ENCODE results near the gene NAT16.

Gene NAT16

DNA sequence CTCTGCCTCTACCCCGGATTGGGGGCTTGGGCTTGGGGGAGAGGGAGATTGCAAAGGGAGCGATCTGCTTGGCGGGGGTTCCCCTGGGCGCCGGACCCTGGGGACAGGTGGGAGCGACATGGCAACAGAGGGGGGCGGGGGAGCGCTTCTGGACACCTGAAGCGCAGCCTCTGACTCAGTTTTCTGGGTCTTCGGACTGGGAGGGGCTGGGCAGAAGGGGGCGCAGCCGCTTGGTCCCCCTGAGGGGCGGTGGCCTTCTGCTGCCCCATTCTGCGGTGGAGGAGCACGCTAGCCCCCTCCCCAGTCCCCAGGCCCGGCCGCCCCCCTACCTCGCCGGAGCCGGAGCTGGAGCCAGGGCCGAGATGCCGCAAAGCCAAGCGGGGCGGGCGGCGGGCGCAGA lies 380 bp downstream of the NAT16 start:
- H4K91ac ChIP-seq (ENCODE audit: low read length), result no peak overlapping the region
- peaks cover 0 to 4% of the 10 kb centered on the region in 2 experiments for H3K36me3 ChIP-seq (ENCODE audit: control insufficient read depth in 1 of 2, insufficient read depth in 2 of 2, low read depth in 1 of 2, low read length in 2 of 2)
- H3K27ac ChIP-seq (ENCODE audit: low read length, poor library complexity, severe bottlenecking), result no peak overlapping the region
- H3K9me3 ChIP-seq (ENCODE audit: control insufficient read depth, low read length), result no peaks in the 10 kb centered on the region
- no peak overlapping the region for H3K9ac ChIP-seq (ENCODE audit: low read length)
- no peak overlapping the region for H3K23ac ChIP-seq (ENCODE audit: low read length in 2 of 2)
- WGBS, result 2% methylated on average over 23 of the region's 27 CpGs
- H3K79me1 ChIP-seq (replicated peaks; ENCODE audit: low read length, poor library complexity, severe bottlenecking), result no peaks in the 10 kb centered on the region
- H2BK5ac ChIP-seq (ENCODE audit: low read depth, low read length, poor library complexity, severe bottlenecking), result no peak overlapping the region
- no peak overlapping the region for H2BK120ac ChIP-seq (ENCODE audit: low read depth, low read length)
- no peak overlapping the region for H2AFZ ChIP-seq (ENCODE audit: low read depth, low read length)
- no peak overlapping the region for H2AK5ac ChIP-seq (ENCODE audit: low read length, severe bottlenecking)
- H2BK15ac ChIP-seq (ENCODE audit: low read depth, poor library complexity, severe bottlenecking), result peak overlapping the region; percentile 6
- no peak overlapping the region for H4K8ac ChIP-seq (ENCODE audit: low read length)
- H2BK12ac ChIP-seq (ENCODE audit: low read length in 2 of 2), result no peak overlapping the region
- peaks cover 62 to 65% of the 10 kb centered on the region in 2 experiments for H3K27me3 ChIP-seq (ENCODE audit: control insufficient read depth in 1 of 2, insufficient read depth in 1 of 2, low read length in 2 of 2)
- H3K14ac ChIP-seq (ENCODE audit: low read length in 2 of 2), result no peak overlapping the region
- H3K4me3 ChIP-seq (ENCODE audit: insufficient read depth in 1 of 2, low read depth in 1 of 2, low read length in 2 of 2), result no peak overlapping the region
- no peak for DNase-seq
- H3K4me1 ChIP-seq (ENCODE audit: control insufficient read depth, insufficient read depth, low read depth, low read length), result peaks cover 13% of the 10 kb centered on the region
- H3K4ac ChIP-seq (ENCODE audit: low read depth in 1 of 2, low read length in 2 of 2), result no peak overlapping the region
- no peak overlapping the region for H3K18ac ChIP-seq (ENCODE audit: low read depth in 1 of 2, low read length in 2 of 2)
- peak overlapping the region; percentile 15 for H3K4me2 ChIP-seq (ENCODE audit: low read length, poor library complexity, severe bottlenecking)

DNA sequence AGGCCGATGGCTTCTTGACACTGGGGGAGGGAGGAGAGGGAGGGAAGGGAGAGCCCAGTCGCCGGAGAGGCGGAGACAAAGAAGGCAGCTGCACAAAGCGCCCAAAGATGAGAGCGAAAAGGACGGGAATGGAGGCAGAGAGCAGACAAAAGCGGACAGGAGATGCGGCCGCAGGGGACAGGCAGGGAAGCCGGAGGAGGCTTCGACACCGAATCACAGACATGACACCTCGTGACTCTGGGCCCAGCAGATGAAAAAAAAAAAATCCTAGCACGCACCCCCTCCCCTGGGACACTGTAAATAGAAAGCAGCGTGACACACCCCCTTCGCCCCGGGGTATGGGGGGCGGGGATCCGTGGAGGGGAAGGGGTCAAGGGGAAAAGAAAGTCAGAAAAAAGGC lies 976 bp downstream of the NAT16 start:
- H3K4me2 ChIP-seq (ENCODE audit: low read length, poor library complexity, severe bottlenecking), result peak overlapping the region; percentile 44
- H4K8ac ChIP-seq (ENCODE audit: low read length), result no peak overlapping the region
- H2BK5ac ChIP-seq (ENCODE audit: low read depth, low read length, poor library complexity, severe bottlenecking), result no peak overlapping the region
- H3K9ac ChIP-seq (ENCODE audit: low read length), result no peak overlapping the region
- no peak overlapping the region for H2BK120ac ChIP-seq (ENCODE audit: low read depth, low read length)
- no peak overlapping the region for H2AFZ ChIP-seq (ENCODE audit: low read depth, low read length)
- H3K23ac ChIP-seq (ENCODE audit: low read length in 2 of 2), result no peak overlapping the region
- no peaks in the 10 kb centered on the region for H3K9me3 ChIP-seq (ENCODE audit: control insufficient read depth, low read length)
- H2BK12ac ChIP-seq (ENCODE audit: low read length in 2 of 2), result no peak overlapping the region
- no peak overlapping the region for H3K4me3 ChIP-seq (ENCODE audit: insufficient read depth in 1 of 2, low read depth in 1 of 2, low read length in 2 of 2)
- no peak overlapping the region for H3K14ac ChIP-seq (ENCODE audit: low read length in 2 of 2)
- H2AK5ac ChIP-seq (ENCODE audit: low read length, severe bottlenecking), result no peak overlapping the region
- no peak overlapping the region for H3K18ac ChIP-seq (ENCODE audit: low read depth in 1 of 2, low read length in 2 of 2)
- no peak overlapping the region for H3K4ac ChIP-seq (ENCODE audit: low read depth in 1 of 2, low read length in 2 of 2)
- WGBS, result 3% methylated on average over 15 of the region's 20 CpGs
- H2BK15ac ChIP-seq (ENCODE audit: low read depth, poor library complexity, severe bottlenecking), result no peak overlapping the region
- no peak overlapping the region for H4K91ac ChIP-seq (ENCODE audit: low read length)
- peaks cover 16% of the 10 kb centered on the region for H3K4me1 ChIP-seq (ENCODE audit: control insufficient read depth, insufficient read depth, low read depth, low read length)
- DNase-seq, result no peak
- no peaks in the 10 kb centered on the region for H3K79me1 ChIP-seq (replicated peaks; ENCODE audit: low read length, poor library complexity, severe bottlenecking)
- H3K27ac ChIP-seq (ENCODE audit: low read length, poor library complexity, severe bottlenecking), result no peak overlapping the region
- H3K36me3 ChIP-seq (ENCODE audit: control insufficient read depth in 1 of 2, insufficient read depth in 2 of 2, low read depth in 1 of 2, low read length in 2 of 2), result peaks cover 0 to 4% of the 10 kb centered on the region in 2 experiments
- peaks cover 68 to 71% of the 10 kb centered on the region in 2 experiments for H3K27me3 ChIP-seq (ENCODE audit: control insufficient read depth in 1 of 2, insufficient read depth in 1 of 2, low read length in 2 of 2)

DNA sequence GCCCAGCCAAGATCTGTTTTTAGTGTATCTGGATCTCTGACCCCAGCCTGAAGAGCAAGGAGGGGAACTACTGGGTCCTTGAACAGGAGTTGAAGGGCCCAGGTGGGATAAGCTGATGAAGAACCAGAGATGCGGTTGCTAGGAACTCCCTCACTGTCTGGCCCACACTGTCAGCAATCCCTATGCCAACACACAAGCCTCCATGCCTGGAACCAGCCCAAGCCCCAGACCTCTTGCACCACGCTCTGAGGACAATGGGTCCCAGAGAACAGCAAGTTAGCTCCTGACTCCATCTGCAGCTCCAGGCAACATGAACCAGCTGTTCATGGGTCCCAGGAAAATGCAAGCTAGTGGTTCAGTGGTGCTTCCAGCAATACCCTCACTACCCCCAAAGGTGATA lies 2.4 kb downstream of the NAT16 start:
- no peak overlapping the region for H3K23ac ChIP-seq (ENCODE audit: low read length in 2 of 2)
- no peaks in the 10 kb centered on the region for H3K79me1 ChIP-seq (replicated peaks; ENCODE audit: low read length, poor library complexity, severe bottlenecking)
- no peak overlapping the region for H2AK5ac ChIP-seq (ENCODE audit: low read length, severe bottlenecking)
- H4K8ac ChIP-seq (ENCODE audit: low read length), result no peak overlapping the region
- H3K9ac ChIP-seq (ENCODE audit: low read length), result no peak overlapping the region
- peaks cover 24% of the 10 kb centered on the region for H3K4me1 ChIP-seq (ENCODE audit: control insufficient read depth, insufficient read depth, low read depth, low read length)
- H2BK120ac ChIP-seq (ENCODE audit: low read depth, low read length), result no peak overlapping the region
- H3K36me3 ChIP-seq (ENCODE audit: control insufficient read depth in 1 of 2, insufficient read depth in 2 of 2, low read depth in 1 of 2, low read length in 2 of 2), result peaks cover 0 to 4% of the 10 kb centered on the region in 2 experiments
- H3K4me2 ChIP-seq (ENCODE audit: low read length, poor library complexity, severe bottlenecking), result no peak overlapping the region
- no peak overlapping the region for H3K4me3 ChIP-seq (ENCODE audit: insufficient read depth in 1 of 2, low read depth in 1 of 2, low read length in 2 of 2)
- H3K4ac ChIP-seq (ENCODE audit: low read depth in 1 of 2, low read length in 2 of 2), result no peak overlapping the region
- H3K18ac ChIP-seq (ENCODE audit: low read depth in 1 of 2, low read length in 2 of 2), result no peak overlapping the region
- no peak overlapping the region for H2BK15ac ChIP-seq (ENCODE audit: low read depth, poor library complexity, severe bottlenecking)
- H3K14ac ChIP-seq (ENCODE audit: low read length in 2 of 2), result no peak overlapping the region
- no peak for DNase-seq
- no peak overlapping the region for H2AFZ ChIP-seq (ENCODE audit: low read depth, low read length)
- H4K91ac ChIP-seq (ENCODE audit: low read length), result no peak overlapping the region
- H3K27me3 ChIP-seq (ENCODE audit: control insufficient read depth in 1 of 2, insufficient read depth in 1 of 2, low read length in 2 of 2), result peaks cover 83 to 86% of the 10 kb centered on the region in 2 experiments
- no peak overlapping the region for H2BK12ac ChIP-seq (ENCODE audit: low read length in 2 of 2)
- no peak overlapping the region for H2BK5ac ChIP-seq (ENCODE audit: low read depth, low read length, poor library complexity, severe bottlenecking)
- H3K9me3 ChIP-seq (ENCODE audit: control insufficient read depth, low read length), result no peaks in the 10 kb centered on the region
- no peak overlapping the region for H3K27ac ChIP-seq (ENCODE audit: low read length, poor library complexity, severe bottlenecking)
- WGBS, result 92% methylated on average over 2 of the region's 2 CpGs

DNA sequence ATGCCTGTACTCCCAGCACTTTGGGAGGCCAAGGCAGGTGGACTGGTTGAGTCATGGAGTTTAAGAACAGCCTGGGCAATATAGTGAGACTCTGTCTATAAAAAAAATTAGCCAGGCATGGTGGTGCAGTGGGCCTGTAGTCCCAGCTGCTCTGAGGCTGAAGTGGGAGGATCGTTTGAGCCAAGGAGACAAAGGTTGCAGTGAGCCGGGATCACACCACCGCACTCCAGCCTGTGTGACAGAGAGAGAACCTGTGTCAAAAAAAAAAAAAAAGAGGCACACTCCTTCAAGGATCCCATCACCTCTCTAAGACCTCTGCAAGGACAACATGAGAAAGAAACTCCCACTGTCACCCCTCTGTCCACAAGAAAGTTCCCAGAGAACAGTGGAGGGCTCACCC lies 4.4 kb downstream of the NAT16 start:
- Histone ChIP-seq H3K27ac (ENCODE audit: low read length, poor library complexity, severe bottlenecking) (no peak overlapping the region), H2AFZ (ENCODE audit: low read depth, low read length) (no peak overlapping the region), H3K79me1 (replicated peaks; ENCODE audit: low read length, poor library complexity, severe bottlenecking) (no peaks in the 10 kb centered on the region), H3K36me3 (ENCODE audit: control insufficient read depth in 1 of 2, insufficient read depth in 2 of 2, low read depth in 1 of 2, low read length in 2 of 2) (peaks cover 0 to 4% of the 10 kb centered on the region in 2 experiments), H3K9ac (ENCODE audit: low read length) (no peak overlapping the region), H3K9me3 (ENCODE audit: control insufficient read depth, low read length) (no peaks in the 10 kb centered on the region), H3K4me3 (ENCODE audit: insufficient read depth in 1 of 2, low read depth in 1 of 2, low read length in 2 of 2) (no peak overlapping the region), H2BK12ac (ENCODE audit: low read length in 2 of 2) (no peak overlapping the region), H3K14ac (ENCODE audit: low read length in 2 of 2) (no peak overlapping the region), H3K23ac (ENCODE audit: low read length in 2 of 2) (no peak overlapping the region), H2AK5ac (ENCODE audit: low read length, severe bottlenecking) (no peak overlapping the region), H3K4me2 (ENCODE audit: low read length, poor library complexity, severe bottlenecking) (no peak overlapping the region), H4K8ac (ENCODE audit: low read length) (no peak overlapping the region), H2BK120ac (ENCODE audit: low read depth, low read length) (no peak overlapping the region), H4K91ac (ENCODE audit: low read length) (no peak overlapping the region), H3K4me1 (ENCODE audit: control insufficient read depth, insufficient read depth, low read depth, low read length) (peaks cover 33% of the 10 kb centered on the region), H2BK15ac (ENCODE audit: low read depth, poor library complexity, severe bottlenecking) (no peak overlapping the region), H2BK5ac (ENCODE audit: low read depth, low read length, poor library complexity, severe bottlenecking) (no peak overlapping the region), H3K4ac (ENCODE audit: low read depth in 1 of 2, low read length in 2 of 2) (no peak overlapping the region), H3K27me3 (ENCODE audit: control insufficient read depth in 1 of 2, insufficient read depth in 1 of 2, low read length in 2 of 2) (peaks cover 89 to 94% of the 10 kb centered on the region in 2 experiments), H3K18ac (ENCODE audit: low read depth in 1 of 2, low read length in 2 of 2) (no peak overlapping the region)
- 42% methylated on average over 3 of the region's 3 CpGs for WGBS
- no peak for DNase-seq

All from mesenchymal stem cell (in vitro differentiated cells and primary cell).